HG02970 (cell line): ENCODE results near the gene CDH4.

Source experiments
- ATAC-seq: cut with Tn5 transposase; IDR thresholded peaks from one replicate; pipeline ENCODE4 v1.9.1; 2021; ENCODE audit warnings: mild to moderate bottlenecking, moderate library complexity, moderate number of reproducible peaks; ENCODE audit not compliant: unreplicated experiment, low FRiP score

Gene CDH4

GRCh38 chr20:61883857-61884393, 631.9 kb downstream of the CDH4 start:
- no peak for ATAC-seq

GRCh38 chr20:61884571-61885389, 632.7 kb downstream of the CDH4 start:
- no peak for ATAC-seq

DNA sequence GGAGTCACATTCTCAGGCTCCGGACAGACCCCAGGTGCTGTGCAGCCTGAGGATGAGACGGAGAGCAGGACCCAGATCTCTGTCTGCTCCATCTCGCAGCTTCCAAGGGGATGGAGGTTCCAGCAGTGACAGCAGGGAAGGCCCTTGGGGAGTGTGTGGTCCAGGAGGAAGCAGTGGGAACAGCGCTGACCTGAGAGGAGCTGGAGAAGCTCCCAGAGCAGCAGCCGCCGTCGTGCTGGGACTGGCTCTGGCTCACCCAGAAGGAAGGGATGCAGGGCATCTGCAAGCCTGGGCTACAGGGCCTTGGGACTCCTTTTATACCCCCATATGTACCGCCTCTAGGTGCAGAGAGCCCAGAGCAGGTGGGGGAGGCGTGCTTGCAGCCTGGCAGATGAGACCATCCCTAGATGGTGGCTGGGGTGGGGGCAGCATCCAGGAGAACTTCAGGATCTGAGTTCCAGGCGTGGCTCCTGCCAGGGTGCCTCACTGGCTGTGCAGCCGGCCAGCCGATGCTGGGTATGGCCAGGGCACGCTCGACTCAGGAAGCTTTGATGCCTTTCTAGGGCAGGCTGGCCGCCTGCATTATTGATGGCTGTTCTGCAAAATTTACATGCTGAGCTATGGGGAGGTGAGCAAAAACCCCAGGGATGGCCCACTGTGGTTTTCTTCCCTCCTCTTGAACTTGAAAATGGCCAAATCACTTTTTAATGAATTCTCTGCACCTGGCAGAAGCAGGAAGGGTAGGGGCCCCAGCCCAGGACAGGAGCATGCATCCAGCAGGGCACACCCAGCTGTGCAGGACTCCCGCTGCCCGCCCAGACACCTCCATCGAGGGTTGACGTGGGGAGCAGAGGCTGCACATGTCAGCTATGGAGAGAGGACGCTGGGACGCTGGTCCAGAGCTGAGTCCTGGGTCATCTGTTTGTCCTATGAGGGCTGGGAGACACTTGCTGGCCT, 634.0 kb downstream of the CDH4 start:
- no peak for ATAC-seq

- ATAC-seq, result no peak
These were observed 634.9 kb downstream of the CDH4 start for GRCh38 chr20:61886721-61887595.

- no peak for ATAC-seq
These were observed 635.6 kb downstream of the CDH4 start for GRCh38 chr20:61887596-61888093.

- no peak for ATAC-seq
These were observed 636.2 kb downstream of the CDH4 start for GRCh38 chr20:61888101-61888865.

DNA sequence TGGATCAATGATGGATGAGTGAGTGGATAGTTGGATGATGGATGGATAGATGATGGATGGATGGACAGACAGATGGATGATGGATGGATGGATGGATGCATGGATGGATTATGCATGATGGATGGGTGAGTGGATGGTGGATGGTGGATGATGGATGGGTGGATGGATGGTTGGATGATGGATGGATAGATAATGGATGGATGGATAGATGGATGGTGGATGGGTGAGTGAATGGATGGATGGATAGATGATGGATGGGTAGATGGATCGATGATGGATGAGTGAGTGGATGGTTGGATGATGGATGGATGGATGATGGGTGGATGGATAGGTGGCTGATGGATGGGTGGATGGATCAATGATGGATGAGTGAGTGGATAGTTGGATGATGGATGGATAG, 637.6 kb downstream of the CDH4 start:
- ATAC-seq, result no peak

DNA sequence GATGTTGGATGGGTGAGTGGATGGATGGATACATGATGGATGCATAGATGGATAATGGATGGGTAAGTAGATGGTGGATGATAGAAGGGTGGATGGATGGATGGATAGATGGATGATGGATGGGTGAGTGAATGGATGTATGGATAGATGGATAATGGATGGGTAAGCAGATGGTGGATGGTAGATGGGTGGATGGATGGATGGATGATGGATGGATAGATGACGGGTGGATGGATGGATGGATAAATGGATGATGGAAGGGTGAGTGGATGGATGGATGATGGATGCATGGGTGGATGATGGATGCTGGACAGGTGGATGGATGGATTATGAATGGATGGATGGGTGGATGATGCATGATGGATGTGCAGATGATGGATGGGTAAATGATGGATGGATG, 638.1 kb downstream of the CDH4 start:
- no peak for ATAC-seq

GRCh38 chr20:61891476-61891875, 639.4 kb downstream of the CDH4 start:
- ATAC-seq, result no peak

GRCh38 chr20:61891916-61892649, 640.0 kb downstream of the CDH4 start:
- no peak for ATAC-seq

DNA sequence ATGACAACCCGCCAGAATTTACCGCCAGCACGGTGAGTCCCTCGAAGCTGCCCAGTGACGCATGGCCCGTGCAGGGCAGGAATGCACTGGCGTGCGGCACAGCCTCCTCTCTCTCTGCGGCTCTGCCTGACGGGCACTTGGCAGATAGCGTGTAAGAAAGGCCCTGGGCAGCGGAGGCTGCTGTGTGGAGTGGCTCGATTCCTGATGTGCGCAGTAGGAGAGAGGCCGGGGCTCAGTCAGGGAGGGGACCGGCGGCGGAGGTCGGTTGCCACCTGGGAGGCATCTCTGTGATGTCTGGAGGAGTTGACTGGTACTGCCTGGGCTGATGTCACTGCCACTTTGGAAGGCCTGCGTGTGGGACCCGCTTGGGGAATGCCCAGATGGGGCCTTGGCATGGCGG, 643.0 kb downstream of the CDH4 start:
- no peak for ATAC-seq

GRCh38 chr20:61895686-61896057, 643.6 kb downstream of the CDH4 start:
- ATAC-seq, result no peak

DNA sequence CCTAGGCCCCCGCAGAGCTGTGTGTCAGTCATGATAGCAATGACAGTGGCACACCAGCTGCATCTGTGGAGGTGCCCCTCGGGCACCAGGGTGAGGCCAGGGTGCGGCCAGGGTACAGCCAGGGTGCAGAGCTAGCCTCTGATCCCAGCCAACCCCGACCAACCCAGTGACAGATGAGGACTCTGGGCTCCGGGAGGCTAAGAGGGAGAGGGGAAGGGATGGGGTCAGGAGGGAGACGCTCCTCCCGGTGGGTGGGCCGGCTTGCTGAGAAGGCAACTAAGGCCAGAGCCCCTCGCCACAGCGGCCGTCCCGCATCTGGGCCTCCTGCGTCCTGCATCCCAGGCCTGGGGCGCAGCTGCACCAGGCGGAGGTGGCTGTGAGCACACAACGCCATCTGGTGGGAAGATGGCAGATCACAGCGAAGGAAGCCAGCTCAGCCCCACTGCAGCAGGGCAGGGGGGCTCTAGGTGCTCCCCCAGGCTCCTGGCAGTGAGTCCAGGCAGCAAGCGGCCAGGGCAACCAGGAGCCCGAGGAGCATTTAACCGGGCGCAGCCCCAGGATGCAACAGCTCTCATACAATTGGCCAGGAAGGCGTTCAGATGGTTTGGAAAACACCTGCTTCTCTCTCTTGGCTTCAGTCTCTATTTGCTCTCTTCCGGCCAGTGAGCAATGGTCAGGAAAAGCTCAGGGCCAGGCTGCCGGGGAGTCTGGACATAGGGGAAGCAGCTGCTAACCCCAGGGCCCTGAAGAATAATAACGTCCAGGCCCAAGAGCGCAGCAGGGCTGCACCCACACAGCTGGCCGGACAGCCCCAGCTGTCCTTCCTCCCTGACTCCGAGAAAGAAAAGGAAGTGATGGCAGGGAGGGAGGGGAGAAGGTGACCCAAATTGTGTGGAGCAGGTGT, 644.2 kb downstream of the CDH4 start:
- no peak for ATAC-seq

DNA sequence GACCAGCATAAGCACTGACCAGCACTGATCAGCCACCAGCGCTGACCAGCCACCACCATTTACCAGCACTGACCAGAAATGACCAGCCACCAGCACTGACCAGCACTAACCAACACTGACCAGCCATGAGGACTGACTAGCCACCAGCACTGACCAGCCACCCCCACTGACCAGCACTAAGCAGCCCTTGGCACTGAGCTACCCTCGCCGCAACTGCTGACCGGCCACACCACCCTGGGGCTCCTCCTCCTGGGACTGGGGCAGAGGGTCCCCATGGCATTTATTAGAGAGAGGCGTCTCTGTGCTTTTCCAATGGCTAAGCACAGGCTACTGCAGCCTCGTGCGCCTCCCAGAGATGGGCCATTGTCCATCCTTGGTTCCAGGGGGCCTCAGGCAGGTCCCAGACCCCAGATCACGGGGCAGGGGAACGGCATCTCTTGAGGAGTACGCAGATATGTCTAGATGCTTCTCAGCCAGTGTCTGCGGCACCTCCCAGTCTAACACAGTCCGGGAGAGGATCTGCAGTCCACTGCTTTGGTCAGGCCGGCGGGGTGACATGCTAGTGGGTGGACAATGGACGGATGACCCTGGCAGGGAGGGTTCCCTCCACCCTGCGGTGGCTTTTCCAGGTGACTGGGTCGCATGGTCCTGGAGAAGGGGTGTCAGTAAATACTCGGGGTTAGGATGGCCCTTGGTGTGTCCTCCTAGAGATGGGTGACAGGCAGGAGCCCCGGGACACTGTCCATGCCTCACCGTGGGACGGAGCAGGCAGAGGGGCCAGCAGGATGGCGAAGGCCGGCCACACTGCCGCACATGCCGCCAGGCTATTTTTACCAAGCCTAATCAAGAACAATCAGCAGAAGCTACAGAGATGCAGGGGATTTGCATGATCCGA, 645.6 kb downstream of the CDH4 start:
- no peak for ATAC-seq

GRCh38 chr20:61898405-61898804, 646.3 kb downstream of the CDH4 start:
- no peak for ATAC-seq

GRCh38 chr20:61900011-61900944, 648.2 kb downstream of the CDH4 start:
- no peak for ATAC-seq
